Dendritic cell treated with granulocyte-macrophage colony-stimulating factor and Interleukin-4, amounts not matched to agents 40 ng/mL and 50 ng/mL, for 4 days (primary cell): ENCODE results near the gene SLC35F5.
A peak's percentile ranks its signal among the peaks of the same experiment; 100 is the strongest.
"Not testable (repeated sequence)": the region's sequence is repeated elsewhere in the genome, so short reads cannot be mapped to it uniquely, and the experiment has no call there.

Experiments
- H3K27ac Mint-ChIP-seq: one replicate; pipeline ENCODE4 v1.8.0; 2022; ENCODE audit warnings: mild to moderate bottlenecking, mixed read lengths
- H3K27me3 Mint-ChIP-seq: one replicate; pipeline ENCODE4 v1.8.0; 2022; ENCODE audit warnings: mild to moderate bottlenecking, mixed read lengths
- H3K36me3 Mint-ChIP-seq: one replicate; pipeline ENCODE4 v1.8.0; 2022; ENCODE audit warnings: low read depth, mixed read lengths
- H3K4me1 Mint-ChIP-seq: one replicate; pipeline ENCODE4 v1.8.0; 2022; ENCODE audit warnings: low read depth, mixed read lengths
- H3K4me3 Mint-ChIP-seq: one replicate; pipeline ENCODE4 v1.8.0; 2022; ENCODE audit warnings: mild to moderate bottlenecking, moderate library complexity, mixed read lengths
- H3K9me3 Mint-ChIP-seq: one replicate; pipeline ENCODE4 v1.8.0; 2022; ENCODE audit warnings: mixed read lengths
- intact Hi-C: fragments of 100-400 bp; cut with micrococcal nuclease; formaldehyde crosslinking; loops from one replicate; pipeline ENCODE4 v1.15.0; 2022

Gene SLC35F5

GRCh38 chr2:113724010-113724409 is 32.4 kb downstream of the SLC35F5 start:
- H3K4me1 Mint-ChIP-seq, result peaks cover 11% of the 10 kb centered on the region
- peaks cover 17% of the 10 kb centered on the region for H3K9me3 Mint-ChIP-seq
- no peak overlapping the region for H3K4me3 Mint-ChIP-seq
- intact Hi-C loops, result no loop called here
- peaks cover 41% of the 10 kb centered on the region for H3K36me3 Mint-ChIP-seq
- no peaks in the 10 kb centered on the region for H3K27me3 Mint-ChIP-seq
- H3K27ac Mint-ChIP-seq, result no peak overlapping the region

GRCh38 chr2:113723411-113723810 is 33.0 kb downstream of the SLC35F5 start:
- H3K4me1 Mint-ChIP-seq, result peaks cover 11% of the 10 kb centered on the region
- no peak overlapping the region for H3K4me3 Mint-ChIP-seq
- no peak overlapping the region for H3K27ac Mint-ChIP-seq
- no peaks in the 10 kb centered on the region for H3K27me3 Mint-ChIP-seq
- H3K9me3 Mint-ChIP-seq, result peaks cover 17% of the 10 kb centered on the region
- intact Hi-C loops, result no loop called here
- peaks cover 41% of the 10 kb centered on the region for H3K36me3 Mint-ChIP-seq

GRCh38 chr2:113720167-113720566 is 36.3 kb downstream of the SLC35F5 start:
- H3K4me3 Mint-ChIP-seq, result no peak overlapping the region
- H3K9me3 Mint-ChIP-seq, result no peaks in the 10 kb centered on the region
- no peak overlapping the region for H3K27ac Mint-ChIP-seq
- intact Hi-C loops, result no loop called here
- peaks cover 49% of the 10 kb centered on the region for H3K36me3 Mint-ChIP-seq
- no peaks in the 10 kb centered on the region for H3K27me3 Mint-ChIP-seq
- no peaks in the 10 kb centered on the region for H3K4me1 Mint-ChIP-seq

GRCh38 chr2:113716291-113716690 is 40.2 kb downstream of the SLC35F5 start:
- H3K27ac Mint-ChIP-seq, result no peak overlapping the region
- H3K4me3 Mint-ChIP-seq, result no peak overlapping the region
- H3K4me1 Mint-ChIP-seq, result no peaks in the 10 kb centered on the region
- no peaks in the 10 kb centered on the region for H3K9me3 Mint-ChIP-seq
- intact Hi-C loops, result no loop called here
- no peaks in the 10 kb centered on the region for H3K27me3 Mint-ChIP-seq
- peaks cover 61% of the 10 kb centered on the region for H3K36me3 Mint-ChIP-seq

- intact Hi-C loops, result no loop called here
- Mint-ChIP-seq H3K27ac (no peak overlapping the region), H3K9me3 (no peaks in the 10 kb centered on the region), H3K27me3 (no peaks in the 10 kb centered on the region), H3K4me1 (no peaks in the 10 kb centered on the region), H3K4me3 (no peak overlapping the region), H3K36me3 (peaks cover 46% of the 10 kb centered on the region)
These were observed 43.5 kb downstream of the SLC35F5 start for GRCh38 chr2:113712941-113713340.

GRCh38 chr2:113711851-113712250 is 44.6 kb downstream of the SLC35F5 start:
- intact Hi-C loops, result no loop called here
- Mint-ChIP-seq H3K4me3 (no peak overlapping the region), H3K36me3 (peaks cover 39% of the 10 kb centered on the region), H3K27me3 (no peaks in the 10 kb centered on the region), H3K27ac (no peak overlapping the region), H3K4me1 (no peaks in the 10 kb centered on the region), H3K9me3 (no peaks in the 10 kb centered on the region)

GRCh38 chr2:113709022-113709421 is 47.4 kb downstream of the SLC35F5 start:
- Mint-ChIP-seq H3K9me3 (no peaks in the 10 kb centered on the region), H3K27me3 (no peaks in the 10 kb centered on the region), H3K4me3 (no peak overlapping the region), H3K27ac (no peak overlapping the region), H3K4me1 (no peaks in the 10 kb centered on the region), H3K36me3 (peaks cover 42% of the 10 kb centered on the region)
- intact Hi-C loops, result no loop called here

- intact Hi-C loops, result no loop called here
- Mint-ChIP-seq H3K36me3 (peaks cover 25% of the 10 kb centered on the region), H3K27ac (no peak overlapping the region), H3K9me3 (no peaks in the 10 kb centered on the region), H3K27me3 (no peaks in the 10 kb centered on the region), H3K4me3 (no peak overlapping the region), H3K4me1 (no peaks in the 10 kb centered on the region)
These were observed 49.3 kb downstream of the SLC35F5 start for GRCh38 chr2:113707106-113707505.

GRCh38 chr2:113705982-113706523 is 50.4 kb downstream of the SLC35F5 start:
- Mint-ChIP-seq H3K4me1 (no peaks in the 10 kb centered on the region), H3K4me3 (no peak overlapping the region), H3K36me3 (peaks cover 21% of the 10 kb centered on the region), H3K9me3 (no peaks in the 10 kb centered on the region), H3K27me3 (no peaks in the 10 kb centered on the region), H3K27ac (no peak overlapping the region)
- intact Hi-C loops, result no loop called here

- intact Hi-C loops, result loop anchor here (5.0 kb wide), 1 partner anchor 102 kb away; no protein-coding TSS in a partner anchor
- not testable (repeated sequence) for H3K27me3 Mint-ChIP-seq
These were observed 52.0 kb downstream of the SLC35F5 start for GRCh38 chr2:113704300-113704993.

GRCh38 chr2:113703386-113704299 is 52.8 kb downstream of the SLC35F5 start:
- no peak overlapping the region for H3K4me3 Mint-ChIP-seq
- no peaks in the 10 kb centered on the region for H3K9me3 Mint-ChIP-seq
- intact Hi-C loops, result loop anchor here (5.0 kb wide), 1 partner anchor 101 kb away; no protein-coding TSS in a partner anchor
- no peaks in the 10 kb centered on the region for H3K27me3 Mint-ChIP-seq
- no peak overlapping the region for H3K27ac Mint-ChIP-seq
- peaks cover 11% of the 10 kb centered on the region for H3K4me1 Mint-ChIP-seq
- peaks cover 21% of the 10 kb centered on the region for H3K36me3 Mint-ChIP-seq

More at GRCh38 chr2:113704300-113704993, 52.0 kb downstream of the SLC35F5 start:
- H3K27ac Mint-ChIP-seq, H3K4me3 Mint-ChIP-seq, H3K9me3 Mint-ChIP-seq: not testable (repeated sequence)
- Mint-ChIP-seq H3K4me1 (peaks cover 11% of the 10 kb centered on the region), H3K36me3 (peaks cover 21% of the 10 kb centered on the region)

GRCh38 chr2:113700186-113700841 is 56.1 kb downstream of the SLC35F5 start:
- no peak overlapping the region for H3K27ac Mint-ChIP-seq
- H3K9me3 Mint-ChIP-seq, result no peaks in the 10 kb centered on the region
- peak overlapping the region; percentile 30 for H3K4me3 Mint-ChIP-seq
- H3K27me3 Mint-ChIP-seq, result no peaks in the 10 kb centered on the region
- H3K4me1 Mint-ChIP-seq, result peaks cover 11% of the 10 kb centered on the region
- intact Hi-C loops, result loop anchor here (5.0 kb wide), 1 partner anchor 98 kb away; no protein-coding TSS in a partner anchor
- H3K36me3 Mint-ChIP-seq, result peaks cover 9% of the 10 kb centered on the region

- Mint-ChIP-seq H3K27ac (no peak overlapping the region), H3K27me3 (no peaks in the 10 kb centered on the region), H3K9me3 (no peaks in the 10 kb centered on the region), H3K4me3 (no peak overlapping the region), H3K36me3 (no peaks in the 10 kb centered on the region), H3K4me1 (peaks cover 21% of the 10 kb centered on the region)
- intact Hi-C loops, result no loop called here
These were observed 57.5 kb downstream of the SLC35F5 start for GRCh38 chr2:113698892-113699447.
